Adrenal gland (tissue), 12 donors: Measurements from ENCODE around the gene LRRC73. TPM values are rescaled to one million over a fixed set of nuclear protein-coding genes. Genes with fewer than 3 reads are reported as not detected.

Source experiments
- DNase-seq, 7 donors: peaks; one replicate each; pipeline ENCODE4 v3.0.0-alpha.2; 2019 to 2020
- H3K27ac ChIP-seq, 5 donors: fragments of 200-600 bp; sonication (generic) in 4 of 5; 1 replicate in 3 of 5; 2 replicates in 2 of 5; pipeline versions ENCODE4 v1.5.1 to v1.8.0; 2016 to 2020; ENCODE audit warnings: mild to moderate bottlenecking in 1 of 5
- H3K27me3 ChIP-seq: fragments of 200-600 bp; 2 replicates; pipeline ENCODE4 v1.8.0; 2021
- H3K36me3 ChIP-seq, 2 donors: fragments of 200-600 bp; replicated peaks in 1 of 2; 1 replicate in 1 of 2; 2 replicates in 1 of 2; pipeline versions ENCODE4 v1.5.1 to v1.8.0; 2018 to 2022
- H3K4me1 ChIP-seq, 2 donors: fragments of 200-600 bp; replicated peaks in 1 of 2; 1 replicate in 1 of 2; 2 replicates in 1 of 2; pipeline versions ENCODE4 v1.5.1 to v1.8.0; 2018 to 2021
- H3K4me3 ChIP-seq, 4 donors: fragments of 200-600 bp; sonication (generic) in 3 of 4; one replicate each; pipeline ENCODE4 v1.5.1; 2016 to 2018
- H3K9me3 ChIP-seq, 3 donors: fragments of 200-600 bp; sonication (generic) in 1 of 3; replicated peaks in 1 of 3; 1 replicate in 2 of 3; 2 replicates in 1 of 3; pipeline versions ENCODE4 v1.5.1 to v1.8.0; 2016 to 2021
- CTCF ChIP-seq, 6 experiments: fragments of 450-650 bp in 4 of 6; fragments of 200-600 bp in 2 of 6; sonication (generic) in 1 of 6; IDR thresholded peaks; 1 replicate in 5 of 6; 2 replicates in 1 of 6; pipeline versions ENCODE4 v1.5.1 to v1.8.0; 2016 to 2021; ENCODE audit warnings: antibody characterized with exemption in 6 of 6, mild to moderate bottlenecking in 2 of 6, moderate library complexity in 1 of 6
- POLR2A ChIP-seq, 2 donors: fragments of 450-650 bp; IDR thresholded peaks; one replicate each; pipeline ENCODE4 v1.6.1; 2017; ENCODE audit warnings: antibody characterized with exemption in 2 of 2, mild to moderate bottlenecking in 2 of 2, moderate library complexity in 1 of 2
- WGBS, 4 donors: extraction: QIAGEN DNeasy Blood & Tissue Kit in 2 of 4; methylation state at CpG; one replicate each; pipeline versions ENCODE4 v1.1.5 to v1.1.7; 2013 to 2017; 5-methylcytosine and 5-hydroxymethylcytosine counted together
- intact Hi-C, 2 donors: fragments of 100-400 bp; cut with DNase I; formaldehyde crosslinking; loops; one replicate each; pipeline versions ENCODE4 v1.14.1 to v1.15.0; 2022 to 2023
- polyA plus RNA-seq, 3 donors: library from polyadenylated mRNA; stranded (reverse); fragments of 200-250 nt in 2 of 3; fragments of 350-450 nt in 1 of 3; fragmentation: Illumina TruSeq in 1 of 3; extraction: RNeasy Lipid Tissue Mini Kit (QIAGEN cat#74804) in 1 of 3; gene quantifications; one replicate each; pipeline ENCODE4 v1.2.3, GENCODE V29; 2013 to 2014
- total RNA-seq, 9 donors: library from RNA; depleted of rRNA in 4 of 9; stranded (reverse); fragments of >200 nt in 4 of 9; fragments of 120-200 nt in 1 of 9; fragmentation: NEBNext Ultra II Directional in 1 of 9; extraction: Animal tissue kit (Norgen Biotek cat#: 25700) in 1 of 9; gene quantifications; one replicate each; pipeline versions ENCODE4 v1.1.0 to v1.2.4, GENCODE V29; 2013 to 2023
- donor health status: healthy with polysubstance abuse.
- donor health status: Bipolar disorder and iron deficiency.
- donor health status: DM: yes; HTN: yes; CAD: no.
- donor health status: DM: no; HTN: no; CAD: no.
- donor health status: DM: no; HTN: no; CAD: no.
- donor health status: DM: yes; HTN: yes; CAD: no.

Gene LRRC73
- total and polyA plus RNA-seq, 12 donors = 1.4 to 15.0 (median 4.1) TPM

- WGBS, 4 donors = 60 to 68% (median 64%) methylated on average over 6 to 8 of the region's 8 CpGs
- no peak for TF ChIP-seq POLR2A (IDR thresholded peaks at IDR 0.05)
- no peak for TF ChIP-seq CTCF (IDR thresholded peaks at IDR 0.05)
- Histone ChIP-seq H3K36me3 (peaks cover 0 to 50% of the 10 kb centered on the region in 2 donors), H3K9me3 (no peaks in the 10 kb centered on the region), H3K4me1 (peaks cover 18% of the 10 kb centered on the region in 2 donors), H3K27ac (peak overlapping the region in 1 of 5 donors; percentile 95), H3K4me3 (peak overlapping the region in 1 of 4 donors; percentile 89), H3K27me3 (no peaks in the 10 kb centered on the region)
- intact Hi-C loops = loop anchor here (5.0 to 10.0 kb wide), 3 partner anchors 56 to 124 kb away; no protein-coding TSS in a partner anchor
- no peak for DNase-seq
These were observed 1.5 kb downstream of the LRRC73 start for GRCh38 chr6:43508481-43509141.

GRCh38 chr6:43506667-43507471, 3.3 kb downstream of the LRRC73 start:
- WGBS, 4 donors = 22 to 32% (median 25%) methylated on average over 10 to 14 of the region's 14 CpGs
- Histone ChIP-seq H3K4me1 (peaks cover 18% of the 10 kb centered on the region in 2 donors), H3K27ac (peak overlapping the region in 3 of 5 donors; percentile 27 to 70 (median 64)), H3K27me3 (no peaks in the 10 kb centered on the region), H3K9me3 (no peaks in the 10 kb centered on the region), H3K4me3 (no peak overlapping the region), H3K36me3 (peaks cover 0 to 50% of the 10 kb centered on the region in 2 donors)
- TF ChIP-seq CTCF (IDR thresholded peaks at IDR 0.05) (peak; percentile 96 to 98 (median 96)), POLR2A (IDR thresholded peaks at IDR 0.05) (no peak)
- DNase-seq = peak; percentile 80 to 95 (median 86)
- intact Hi-C loops = loop anchor here (5.0 to 10.0 kb wide), 3 partner anchors 55 to 122 kb away; no protein-coding TSS in a partner anchor

GRCh38 chr6:43506171-43506570, 4.0 kb downstream of the LRRC73 start:
- peaks cover 18% of the 10 kb centered on the region in 2 donors for H3K4me1 ChIP-seq
- WGBS, 4 donors = 36 to 61% (median 48%) methylated on average over 3 of the region's 3 CpGs
- peak in 2 of 7 donors; percentile 42 to 51 for DNase-seq
- intact Hi-C loops = loop anchor here (5.0 to 10.0 kb wide), 3 partner anchors 54 to 121 kb away; no protein-coding TSS in a partner anchor
- H3K27me3 ChIP-seq = no peaks in the 10 kb centered on the region
- peaks cover 0 to 45% of the 10 kb centered on the region in 2 donors for H3K36me3 ChIP-seq
- H3K9me3 ChIP-seq = no peaks in the 10 kb centered on the region
- TF ChIP-seq POLR2A (IDR thresholded peaks at IDR 0.05) = no peak
- no peak for TF ChIP-seq CTCF (IDR thresholded peaks at IDR 0.05)
- no peak overlapping the region for H3K4me3 ChIP-seq
- peak overlapping the region in 3 of 5 donors; percentile 27 to 70 (median 64) for H3K27ac ChIP-seq

GRCh38 chr6:43505718-43506117, 4.4 kb downstream of the LRRC73 start:
- H3K4me1 ChIP-seq = peaks cover 15% of the 10 kb centered on the region in 2 donors
- peaks cover 0 to 49% of the 10 kb centered on the region in 2 donors for H3K36me3 ChIP-seq
- intact Hi-C loops = loop anchor here (5.0 to 10.0 kb wide), 3 partner anchors 53 to 121 kb away; no protein-coding TSS in a partner anchor
- DNase-seq = no peak
- peak overlapping the region in 1 of 5 donors; percentile 64 for H3K27ac ChIP-seq
- no peak overlapping the region for H3K4me3 ChIP-seq
- TF ChIP-seq POLR2A (IDR thresholded peaks at IDR 0.05) (no peak), CTCF (IDR thresholded peaks at IDR 0.05) (no peak)
- no peaks in the 10 kb centered on the region for H3K9me3 ChIP-seq
- 54 to 72% (median 61%) methylated on average over 2 to 6 of the region's 6 CpGs for WGBS, 4 donors
- H3K27me3 ChIP-seq = no peaks in the 10 kb centered on the region
